GM21447 (cell line): ENCODE measurements around the gene RPS6KA1.
"Not testable (repeated sequence)": the region's sequence is repeated elsewhere in the genome, so short reads cannot be mapped to it uniquely, and the experiment has no call there.

ENCODE experiments used
- ATAC-seq: cut with Tn5 transposase; IDR thresholded peaks from one replicate; pipeline ENCODE4 v1.9.1; 2021; ENCODE audit not compliant: unreplicated experiment

Gene RPS6KA1

DNA sequence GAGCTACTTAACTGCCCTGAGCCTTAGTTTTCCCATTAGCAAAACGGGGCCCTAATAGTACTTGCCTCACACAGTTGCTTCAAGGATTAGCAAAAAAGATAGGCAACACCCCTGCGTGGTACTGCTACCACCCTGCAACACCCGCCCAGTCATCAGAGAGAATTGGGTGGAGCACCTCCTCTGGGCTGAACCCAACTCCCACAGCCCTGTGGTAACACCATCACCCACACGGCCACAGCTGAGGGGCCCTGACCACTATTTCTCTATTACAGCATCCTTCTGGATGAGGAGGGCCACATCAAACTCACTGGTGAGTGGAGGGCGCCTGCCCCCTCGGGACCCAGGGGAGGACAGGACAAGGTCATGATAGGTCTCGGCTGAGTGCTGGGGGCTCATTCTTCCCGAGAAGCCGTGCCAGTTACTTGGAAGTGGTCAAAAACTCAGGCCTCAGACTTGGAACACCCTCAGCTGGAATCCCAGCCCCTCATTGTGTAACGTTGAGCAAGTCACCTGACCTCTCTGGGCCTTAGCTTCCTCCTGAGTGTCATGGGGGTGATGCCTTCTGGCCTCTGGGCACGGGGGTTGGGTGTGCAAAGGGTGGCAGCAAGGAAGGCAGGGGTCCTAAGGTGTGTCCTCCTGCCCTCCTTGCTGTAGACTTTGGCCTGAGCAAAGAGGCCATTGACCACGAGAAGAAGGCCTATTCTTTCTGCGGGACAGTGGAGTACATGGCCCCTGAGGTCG lies 24.6 kb downstream of the RPS6KA1 start:
- ATAC-seq: no peak

GRCh38 chr1:26554781-26555180 lies 25.2 kb downstream of the RPS6KA1 start:
- no peak for ATAC-seq

DNA sequence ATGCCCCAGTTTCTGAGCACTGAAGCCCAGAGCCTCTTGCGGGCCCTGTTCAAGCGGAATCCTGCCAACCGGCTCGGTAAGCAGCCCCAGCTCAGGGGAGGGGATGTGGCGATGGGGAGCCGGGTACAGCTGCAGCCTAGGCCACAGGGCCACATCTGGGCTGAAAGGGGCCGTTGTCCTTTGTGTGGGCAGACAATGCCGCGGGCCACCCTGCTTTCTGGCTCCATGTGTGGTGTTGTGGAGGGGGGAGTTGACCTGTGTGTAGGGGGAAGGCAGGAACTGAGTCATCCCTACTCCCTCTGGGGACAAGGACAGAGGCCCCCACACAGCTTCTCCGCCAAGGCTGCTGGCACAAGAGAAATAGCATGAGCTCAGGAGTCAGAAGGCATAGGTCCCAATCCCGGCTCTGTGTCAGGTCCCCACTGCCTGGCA lies 26.0 kb downstream of the RPS6KA1 start:
- ATAC-seq: no peak

GRCh38 chr1:26556111-26556510 lies 26.6 kb downstream of the RPS6KA1 start:
- no peak for ATAC-seq

DNA sequence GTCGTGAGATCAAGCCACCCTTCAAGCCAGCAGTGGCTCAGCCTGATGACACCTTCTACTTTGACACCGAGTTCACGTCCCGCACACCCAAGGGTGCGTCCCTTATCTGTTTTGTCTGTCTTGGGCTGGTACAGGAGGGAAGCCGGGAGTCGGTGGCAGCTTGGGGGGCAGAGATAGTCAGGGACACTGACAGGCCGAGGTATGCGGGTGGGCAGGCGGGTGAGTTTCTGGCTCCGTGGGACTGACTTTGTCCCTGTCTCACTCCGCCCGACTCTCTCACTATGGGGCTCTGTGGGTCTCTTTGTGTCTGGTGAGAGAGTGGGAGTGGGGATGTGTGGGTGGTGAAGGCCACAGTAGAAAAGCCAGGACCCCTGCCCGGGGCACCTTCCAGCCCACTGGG lies 27.4 kb downstream of the RPS6KA1 start:
- no peak for ATAC-seq

DNA sequence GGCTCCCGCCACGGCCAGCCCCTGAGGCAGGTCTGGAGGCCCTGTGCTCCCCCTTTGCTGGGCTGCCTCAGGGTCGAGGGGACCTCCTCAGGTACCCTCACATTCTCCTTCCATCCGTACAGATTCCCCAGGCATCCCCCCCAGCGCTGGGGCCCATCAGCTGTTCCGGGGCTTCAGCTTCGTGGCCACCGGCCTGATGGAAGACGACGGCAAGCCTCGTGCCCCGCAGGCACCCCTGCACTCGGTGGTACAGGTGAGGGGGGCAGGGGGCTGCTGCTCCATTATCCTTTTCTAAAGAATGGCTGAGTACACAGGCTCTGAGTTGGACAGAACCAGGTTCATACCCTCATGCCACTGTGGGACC lies 29.1 kb downstream of the RPS6KA1 start:
- no peak for ATAC-seq

DNA sequence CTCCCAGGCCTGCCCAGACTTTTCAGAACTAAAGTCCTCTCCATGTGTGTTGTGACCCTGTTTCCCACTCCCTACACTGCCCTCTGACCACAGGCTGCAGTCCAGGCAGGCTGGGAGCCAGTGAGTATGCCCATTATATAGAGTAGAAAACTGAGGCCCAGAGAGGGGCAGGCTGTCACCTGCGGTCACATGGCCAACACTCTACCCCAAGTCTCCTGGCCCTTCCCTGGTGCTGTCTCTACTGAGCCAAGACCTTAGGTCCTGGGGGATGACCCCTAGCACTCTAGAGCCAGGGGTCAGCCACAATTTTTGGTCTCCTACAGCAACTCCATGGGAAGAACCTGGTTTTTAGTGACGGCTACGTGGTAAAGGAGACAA lies 30.8 kb downstream of the RPS6KA1 start:
- no peak for ATAC-seq

- ATAC-seq: no peak
Observed at GRCh38 chr1:26570287-26570686, 40.7 kb downstream of the RPS6KA1 start.

DNA sequence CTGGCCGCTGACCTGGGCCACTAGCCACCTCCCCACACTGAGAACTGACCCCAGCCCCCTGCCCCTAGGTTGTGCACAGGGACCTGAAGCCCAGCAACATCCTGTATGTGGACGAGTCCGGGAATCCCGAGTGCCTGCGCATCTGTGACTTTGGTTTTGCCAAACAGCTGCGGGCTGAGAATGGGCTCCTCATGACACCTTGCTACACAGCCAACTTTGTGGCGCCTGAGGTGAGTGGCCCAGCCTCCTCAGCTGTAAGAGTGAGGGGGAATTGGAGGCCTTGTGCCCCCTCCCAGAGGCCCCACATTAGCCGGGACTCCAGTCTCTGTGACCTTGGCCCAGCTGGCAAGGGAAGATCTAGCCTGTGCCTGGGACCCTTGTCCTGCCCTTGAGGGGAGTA lies 41.8 kb downstream of the RPS6KA1 start:
- no peak for ATAC-seq

DNA sequence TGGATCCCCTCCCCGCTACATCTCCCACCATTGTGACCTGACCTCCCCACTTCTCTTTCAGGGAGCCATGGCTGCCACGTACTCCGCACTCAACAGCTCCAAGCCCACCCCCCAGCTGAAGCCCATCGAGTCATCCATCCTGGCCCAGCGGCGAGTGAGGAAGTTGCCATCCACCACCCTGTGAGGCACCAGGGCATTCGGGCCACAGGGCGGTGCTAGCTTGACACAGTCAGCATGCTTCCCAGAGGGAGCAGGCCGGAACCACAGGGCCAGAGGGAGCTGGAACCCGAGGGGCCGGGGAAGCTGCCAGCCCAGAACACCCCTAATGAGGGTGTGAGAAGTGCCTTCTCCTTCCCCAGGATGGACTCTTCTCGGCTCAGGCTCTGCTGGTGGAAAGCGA lies 44.5 kb downstream of the RPS6KA1 start:
- ATAC-seq: no peak

DNA sequence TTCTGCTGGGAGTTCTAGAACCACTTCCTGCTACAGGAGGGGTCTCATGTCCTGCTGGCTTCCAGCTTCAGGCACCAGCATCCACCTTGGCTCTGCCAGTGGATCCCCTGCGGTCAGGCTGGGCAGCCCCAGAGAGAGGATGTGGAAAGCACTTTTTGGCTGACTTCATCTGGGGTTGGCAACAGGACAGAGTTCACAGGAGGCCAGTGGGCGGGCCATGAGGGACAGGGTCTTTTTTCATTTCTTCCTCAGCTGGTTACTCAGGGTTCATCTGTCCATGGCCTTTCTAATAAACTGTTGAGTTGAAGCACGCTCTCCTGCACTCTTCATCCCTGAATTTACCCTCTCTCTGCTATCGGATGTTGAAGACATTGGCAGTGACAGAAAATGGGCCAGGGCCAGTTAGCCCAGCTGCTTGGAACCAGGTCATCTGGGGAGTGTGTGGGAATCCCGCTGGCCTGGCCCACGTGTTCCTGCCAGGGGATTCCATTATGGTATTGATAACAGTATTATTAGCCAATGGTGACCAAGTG lies 45.2 kb downstream of the RPS6KA1 start:
- no peak for ATAC-seq

- no peak for ATAC-seq
Observed at GRCh38 chr1:26575348-26575747, 45.8 kb downstream of the RPS6KA1 start.

DNA sequence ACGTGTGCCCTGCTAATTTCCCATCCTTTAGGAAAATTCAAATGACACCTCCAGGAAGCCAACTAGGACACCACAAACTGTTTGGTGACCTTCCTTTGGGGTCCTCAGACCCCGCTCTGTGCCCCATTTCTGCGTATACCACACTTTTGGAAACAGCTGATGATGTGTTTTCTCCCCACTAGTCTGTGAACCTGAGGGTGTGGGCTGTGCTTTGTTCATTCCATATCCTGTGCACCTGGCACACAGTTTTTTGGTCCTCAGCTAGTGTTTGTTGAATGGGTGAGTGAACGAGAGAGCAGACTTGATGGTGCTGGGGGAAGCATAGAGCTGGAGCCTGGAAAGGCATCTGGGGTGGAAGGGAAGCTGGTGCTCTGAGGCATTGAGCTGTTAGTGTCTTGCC lies 48.6 kb downstream of the RPS6KA1 start:
- ATAC-seq: no peak

DNA sequence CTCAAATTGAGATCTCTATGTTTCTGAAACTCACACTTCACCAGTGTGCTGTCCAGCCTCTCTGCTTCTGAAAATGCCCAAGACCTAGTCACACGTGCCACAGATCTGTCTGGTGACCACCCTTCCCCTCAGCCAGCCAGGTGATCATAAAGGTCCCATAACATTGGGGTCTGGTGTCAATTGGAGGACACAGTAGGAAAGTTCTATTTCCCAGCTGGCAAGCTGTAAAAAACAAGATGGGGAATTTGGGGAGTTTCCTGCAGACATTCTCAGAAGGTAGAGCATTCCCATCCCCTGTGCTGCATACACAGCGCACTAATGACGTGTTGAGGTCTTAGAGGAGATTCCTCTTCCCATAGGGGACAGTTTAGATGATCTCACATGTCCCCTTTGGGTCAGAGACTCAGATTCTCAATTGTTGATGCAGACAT lies 50.1 kb downstream of the RPS6KA1 start:
- no peak for ATAC-seq

DNA sequence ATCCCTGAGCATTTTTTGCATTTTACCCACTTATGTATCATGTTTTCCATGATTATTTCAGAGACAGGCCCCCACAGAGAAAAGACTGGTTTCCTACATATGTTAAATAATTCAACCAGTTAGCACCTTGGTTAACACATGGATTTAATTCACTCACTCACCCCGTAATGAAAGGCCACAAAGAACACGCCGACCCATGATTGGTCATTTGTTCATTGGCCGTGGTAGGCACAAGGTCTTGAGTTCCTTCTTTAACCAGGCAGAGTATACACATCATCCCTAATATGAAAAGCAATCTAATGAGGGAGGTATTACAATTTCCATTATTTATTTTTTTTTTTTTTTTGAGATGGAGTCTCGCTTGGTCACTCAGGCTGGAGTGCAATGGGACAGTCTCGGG lies 50.6 kb downstream of the RPS6KA1 start:
- ATAC-seq: no peak

DNA sequence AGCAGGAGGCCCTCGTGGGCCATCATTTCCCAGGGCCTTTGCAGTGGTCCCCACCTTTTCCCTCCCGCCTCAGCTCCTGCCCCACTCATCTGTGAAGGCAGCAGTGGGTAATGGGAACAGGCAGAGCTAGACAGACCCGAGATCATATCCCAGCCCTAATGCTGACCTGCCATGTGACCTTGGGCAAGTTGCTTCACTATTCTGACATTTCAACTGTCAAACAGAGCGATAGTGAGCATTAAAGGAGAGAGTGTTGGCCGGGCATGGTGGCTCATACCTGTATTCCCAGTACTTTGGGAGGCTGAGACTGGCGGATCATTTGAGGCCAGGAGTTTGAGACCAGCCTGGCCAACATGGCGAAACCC lies 51.7 kb downstream of the RPS6KA1 start:
- no peak for ATAC-seq

- ATAC-seq: no peak
Observed at GRCh38 chr1:26582053-26582835, 52.7 kb downstream of the RPS6KA1 start.

GRCh38 chr1:26582836-26583460 lies 53.4 kb downstream of the RPS6KA1 start:
- no peak for ATAC-seq

- ATAC-seq: no peak
Observed at GRCh38 chr1:26583646-26584485, 54.3 kb downstream of the RPS6KA1 start.

GRCh38 chr1:26584588-26584987 lies 55.0 kb downstream of the RPS6KA1 start:
- not testable (repeated sequence) for ATAC-seq

DNA sequence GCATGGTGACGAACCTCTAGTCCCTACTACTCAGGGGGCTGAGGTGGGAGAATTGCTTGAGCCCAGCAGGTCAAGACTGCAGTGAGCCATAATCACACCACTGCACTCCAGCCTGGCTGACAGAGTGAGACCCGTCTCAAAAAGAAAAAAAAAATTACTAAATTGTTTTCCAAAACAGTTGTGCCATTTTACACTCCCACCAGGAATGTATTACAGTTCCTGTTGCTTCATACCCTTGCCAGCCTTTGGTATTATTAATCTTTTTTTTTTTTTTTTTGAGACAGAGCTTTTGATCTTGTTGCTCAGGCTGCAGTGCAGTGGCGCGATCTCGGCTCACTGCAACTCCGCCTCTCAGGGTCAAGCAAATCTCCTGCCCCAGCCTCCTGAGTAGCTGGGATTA lies 55.9 kb downstream of the RPS6KA1 start:
- ATAC-seq: no peak
